T-helper 1 cell treated with Interleukin-12 subunit alpha and Interleukin-12 subunit beta and Interleukin-4 antibody, amounts not matched to agents 30 ng/mL and 1 ng/mL, for 36 hours (primary cell): ENCODE results near the gene NUTF2. TPM values are rescaled to one million over a fixed set of nuclear protein-coding genes. Genes with fewer than 3 reads are reported as not detected.

ENCODE experiments used
- intact Hi-C: fragments of 100-400 bp; cut with micrococcal nuclease; formaldehyde crosslinking; loops from one replicate; pipeline ENCODE4 v1.15.1; 2024
- total RNA-seq: library from RNA; stranded (reverse); gene quantifications from 2 replicates; pipeline ENCODE4 v1.2.3, GENCODE V29; 2022

Gene NUTF2
- total RNA-seq = 126 and 132 TPM in 2 replicates

GRCh38 chr16:67846320-67847063 lies at the start of gene NUTF2:
Gene NUTF2, plus strand, starts transcription at chr16:67846933. Its CDS starts 18,198 bp downstream, at chr16:67865131.
- intact Hi-C loops = loop anchor here (1.0 to 10.0 kb wide), 13 partner anchors 13 to 832 kb away; partner anchors contain the start of genes ACD, CTCF, GFOD2 and NFATC3

GRCh38 chr16:67800338-67800926 lies 46.3 kb upstream of the NUTF2 start:
- intact Hi-C loops = no loop called here

- intact Hi-C loops = no loop called here
Measured at GRCh38 chr16:67801241-67801640, 45.5 kb upstream of the NUTF2 start.

GRCh38 chr16:67801883-67802282 lies 44.9 kb upstream of the NUTF2 start:
- intact Hi-C loops = no loop called here

DNA sequence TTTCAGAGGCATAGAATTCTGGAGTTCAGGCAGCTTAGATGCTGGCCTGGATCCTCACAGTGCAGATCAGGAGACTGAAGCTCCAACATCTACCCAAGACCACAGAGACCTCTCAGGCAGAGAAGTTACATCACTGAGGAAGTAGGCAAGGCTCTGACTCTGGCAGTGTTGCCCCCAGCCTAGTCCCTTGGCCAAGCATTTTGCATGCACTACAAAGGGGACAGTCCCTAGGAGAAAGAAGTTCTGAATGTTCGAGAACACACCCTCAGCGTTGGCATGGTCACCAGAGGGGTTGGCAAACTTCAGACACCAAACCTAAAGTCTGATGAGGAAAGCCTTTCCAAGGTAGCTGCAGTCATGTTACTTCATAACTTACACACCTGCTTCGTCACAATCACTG lies 42.8 kb upstream of the NUTF2 start:
- intact Hi-C loops = no loop called here

DNA sequence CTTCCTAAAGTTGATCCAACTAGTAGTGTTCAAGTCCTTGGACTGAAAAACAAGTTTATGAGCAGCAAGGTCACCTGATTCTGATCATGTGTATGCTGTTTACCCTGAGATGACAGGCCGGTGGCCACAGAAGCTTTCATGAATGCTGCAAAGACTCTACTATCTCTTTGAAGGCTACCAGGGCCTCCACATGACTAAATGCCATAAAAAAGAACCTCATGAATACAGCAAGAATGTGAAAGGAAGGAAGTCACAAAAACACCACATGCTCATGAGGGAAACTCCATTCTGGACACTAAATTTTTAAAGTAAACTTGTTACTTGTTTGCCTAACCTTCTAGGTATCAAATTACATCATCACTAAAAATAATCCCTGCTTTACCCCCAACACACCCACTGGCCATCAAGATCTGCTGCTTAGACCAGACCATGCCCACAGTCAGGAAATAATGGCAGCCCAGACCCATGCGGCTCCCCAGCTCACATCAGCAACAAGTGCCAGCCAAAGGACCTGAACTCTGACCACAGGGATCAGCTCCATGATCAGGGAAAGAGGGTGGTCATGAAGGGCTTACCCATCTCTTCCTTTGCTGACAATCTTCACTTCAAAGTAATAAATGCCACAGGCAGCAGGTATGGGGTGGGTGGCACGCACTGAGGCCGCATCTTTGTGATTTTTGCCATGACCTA lies 41.7 kb upstream of the NUTF2 start:
- intact Hi-C loops = loop anchor here (5.0 kb wide), 1 partner anchor 217 kb away; the partner anchor contains the start of genes DDX28 and DUS2

DNA sequence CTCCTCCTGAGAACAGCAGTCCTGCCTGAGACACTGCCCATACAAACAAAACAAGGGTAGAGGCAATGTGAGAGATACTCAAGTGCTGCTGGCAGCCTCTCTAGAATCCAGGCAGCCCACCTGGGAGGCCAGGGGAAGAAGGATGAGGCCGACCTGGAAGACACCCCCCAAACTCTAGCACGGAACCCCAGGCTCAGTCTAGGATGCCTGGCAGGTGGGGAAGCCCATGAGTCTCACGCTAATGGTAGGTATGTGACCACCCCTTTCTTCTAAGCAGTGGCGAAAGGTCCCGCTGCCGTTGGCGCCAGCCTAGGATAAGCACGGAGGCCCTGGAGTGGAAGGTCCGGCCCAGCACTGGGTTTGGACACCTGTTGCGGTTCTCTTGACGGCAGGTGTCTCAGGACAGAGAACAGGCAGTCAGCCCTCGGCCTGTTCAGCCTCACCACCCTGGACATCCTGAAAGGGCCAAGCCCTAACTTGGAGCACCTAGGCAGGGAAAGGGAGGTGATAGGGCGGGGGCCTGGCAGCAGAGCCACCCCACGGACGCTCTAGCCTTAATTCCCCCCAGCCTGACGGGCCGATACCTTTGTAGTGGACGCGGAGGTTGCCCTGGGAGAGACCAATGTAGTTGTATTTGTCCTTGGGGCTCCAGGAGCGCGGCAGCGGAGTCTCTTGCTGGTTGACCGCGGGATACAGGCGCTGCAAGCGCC lies 40.9 kb upstream of the NUTF2 start:
- intact Hi-C loops = loop anchor here (1.0 to 5.0 kb wide), 19 partner anchors 10 to 579 kb away; partner anchors contain the start of genes ACD, ATP6V0D1, C16orf86 and CTCF

- intact Hi-C loops = loop anchor here (1.0 to 5.0 kb wide), 19 partner anchors 10 to 579 kb away; partner anchors contain the start of genes ACD, ATP6V0D1, C16orf86 and CTCF
Measured at GRCh38 chr16:67806428-67807147, 40.1 kb upstream of the NUTF2 start, which contains the start of the genes RANBP10 and TSNAXIP1. Gene RANBP10, minus strand, starts transcription at chr16:67806560. Its CDS starts 24 bp downstream, at chr16:67806536. Gene TSNAXIP1, plus strand, starts transcription at chr16:67806889. Its CDS starts 261 bp downstream, at chr16:67807150.

GRCh38 chr16:67807148-67807682 lies 39.5 kb upstream of the NUTF2 start:
- intact Hi-C loops = loop anchor here (2.0 to 5.0 kb wide), 3 partner anchors 26 to 215 kb away; partner anchors contain the start of genes DDX28, DUS2 and EDC4

GRCh38 chr16:67811899-67812298 lies 34.8 kb upstream of the NUTF2 start:
- intact Hi-C loops = no loop called here

DNA sequence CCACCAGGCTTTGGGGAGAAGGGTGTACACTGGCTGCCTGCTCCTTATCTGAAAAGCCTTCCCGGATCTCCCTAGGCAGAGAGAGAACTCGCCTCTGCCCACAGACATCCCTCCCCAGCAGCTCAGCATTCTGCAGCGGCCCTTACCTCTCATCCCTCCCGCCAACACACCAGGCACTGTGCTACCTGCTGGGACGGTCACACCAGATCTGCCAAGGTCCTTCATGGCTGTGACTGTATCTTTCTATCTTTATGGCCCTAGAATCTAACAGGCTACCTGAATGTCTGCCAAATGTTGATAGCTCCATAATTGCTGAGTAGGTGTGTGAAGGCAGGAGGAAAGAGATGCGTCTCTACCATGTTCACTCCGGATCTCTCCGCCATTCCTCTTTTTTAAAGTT lies 32.2 kb upstream of the NUTF2 start:
- intact Hi-C loops = no loop called here

DNA sequence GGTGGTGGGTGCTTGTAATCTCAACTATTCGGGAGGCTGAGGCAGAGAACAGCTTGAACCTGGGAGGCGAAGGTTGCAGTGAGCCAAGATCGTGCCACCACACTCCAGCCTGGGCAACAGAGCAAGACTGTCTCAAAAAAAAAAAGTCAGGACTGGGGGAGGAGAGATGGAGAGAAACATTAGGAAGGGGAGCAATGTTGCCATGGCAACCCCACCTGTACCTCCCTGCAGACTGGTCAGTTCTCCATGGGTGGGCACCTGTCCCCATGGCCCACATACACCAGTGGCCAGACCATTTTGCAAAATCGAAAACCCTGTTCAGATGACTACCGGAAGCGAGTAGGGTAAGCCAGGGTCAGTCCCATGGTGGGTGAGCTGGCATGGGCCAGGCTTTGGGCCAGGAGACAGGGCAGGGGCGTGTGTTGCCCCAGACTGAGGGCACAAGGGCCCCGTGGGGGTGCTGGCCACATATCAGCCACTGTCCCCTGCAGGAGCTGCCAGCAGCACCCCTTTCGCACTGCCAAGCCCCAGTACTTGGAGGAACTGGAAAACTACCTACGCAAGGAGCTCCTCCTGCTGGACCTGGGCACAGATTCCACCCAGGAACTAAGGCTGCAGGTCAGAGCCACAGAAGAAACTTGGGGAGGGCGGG lies 26.0 kb upstream of the NUTF2 start:
- intact Hi-C loops = no loop called here

GRCh38 chr16:67822511-67822910 lies 24.2 kb upstream of the NUTF2 start:
- intact Hi-C loops = no loop called here

DNA sequence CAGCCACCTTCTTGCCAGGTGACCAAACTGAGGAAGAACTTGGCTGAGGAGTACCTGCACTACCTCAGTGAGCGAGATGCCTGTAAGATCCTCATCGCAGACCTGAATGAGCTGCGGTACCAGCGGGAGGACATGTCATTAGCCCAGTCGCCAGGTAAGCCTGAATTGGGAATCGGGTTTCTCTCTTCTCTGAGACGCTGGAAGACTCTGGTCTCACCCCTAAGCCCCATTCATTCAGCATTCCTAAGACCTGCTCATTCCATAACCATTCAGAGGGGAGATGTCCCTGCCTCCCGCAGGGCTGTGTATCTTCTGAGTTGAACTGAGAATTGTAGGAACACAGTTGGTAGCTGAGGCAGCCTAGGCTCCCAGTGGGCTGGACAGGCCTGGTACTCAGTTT lies 21.6 kb upstream of the NUTF2 start:
- intact Hi-C loops = no loop called here

DNA sequence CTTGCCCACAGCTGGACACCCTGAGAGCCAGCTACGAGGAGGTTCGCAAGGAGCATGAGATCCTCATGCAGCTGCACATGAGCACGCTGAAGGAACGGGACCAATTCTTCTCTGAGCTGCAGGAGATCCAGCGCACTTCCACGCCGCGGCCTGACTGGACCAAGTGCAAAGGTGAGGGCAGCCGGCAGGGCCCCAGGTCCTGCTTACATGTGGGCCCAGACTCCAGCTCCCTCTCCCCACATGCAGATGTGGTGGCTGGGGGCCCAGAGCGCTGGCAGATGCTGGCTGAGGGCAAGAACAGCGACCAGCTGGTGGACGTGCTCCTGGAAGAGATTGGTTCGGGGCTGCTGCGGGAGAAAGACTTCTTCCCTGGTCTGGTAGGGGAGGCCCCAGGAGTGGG lies 20.8 kb upstream of the NUTF2 start:
- intact Hi-C loops = no loop called here

GRCh38 chr16:67828651-67829050 lies 18.1 kb upstream of the NUTF2 start:
- intact Hi-C loops = no loop called here

DNA sequence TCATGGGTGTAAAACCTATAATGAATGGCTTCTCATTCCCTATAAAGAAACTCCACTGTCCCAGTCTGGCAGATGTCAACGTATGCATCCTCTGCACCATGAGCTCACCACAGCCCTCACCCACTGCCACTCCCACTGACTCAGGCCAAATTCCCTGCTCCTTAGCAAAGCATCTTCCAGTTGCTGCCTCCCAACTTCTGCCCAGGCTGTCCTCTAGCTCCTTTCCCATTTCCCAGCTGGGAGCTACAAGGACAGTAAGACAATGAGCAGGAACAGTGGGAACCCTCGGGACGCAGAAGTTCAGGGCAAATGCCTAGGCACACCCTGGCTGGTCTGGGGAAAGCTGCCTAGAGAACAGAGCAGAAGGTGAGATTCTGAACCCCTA lies 13.7 kb upstream of the NUTF2 start:
- intact Hi-C loops = loop anchor here (1.0 to 5.0 kb wide), 8 partner anchors 9 to 394 kb away; partner anchors contain the start of genes NUTF2, PSKH1, RANBP10 and THAP11

DNA sequence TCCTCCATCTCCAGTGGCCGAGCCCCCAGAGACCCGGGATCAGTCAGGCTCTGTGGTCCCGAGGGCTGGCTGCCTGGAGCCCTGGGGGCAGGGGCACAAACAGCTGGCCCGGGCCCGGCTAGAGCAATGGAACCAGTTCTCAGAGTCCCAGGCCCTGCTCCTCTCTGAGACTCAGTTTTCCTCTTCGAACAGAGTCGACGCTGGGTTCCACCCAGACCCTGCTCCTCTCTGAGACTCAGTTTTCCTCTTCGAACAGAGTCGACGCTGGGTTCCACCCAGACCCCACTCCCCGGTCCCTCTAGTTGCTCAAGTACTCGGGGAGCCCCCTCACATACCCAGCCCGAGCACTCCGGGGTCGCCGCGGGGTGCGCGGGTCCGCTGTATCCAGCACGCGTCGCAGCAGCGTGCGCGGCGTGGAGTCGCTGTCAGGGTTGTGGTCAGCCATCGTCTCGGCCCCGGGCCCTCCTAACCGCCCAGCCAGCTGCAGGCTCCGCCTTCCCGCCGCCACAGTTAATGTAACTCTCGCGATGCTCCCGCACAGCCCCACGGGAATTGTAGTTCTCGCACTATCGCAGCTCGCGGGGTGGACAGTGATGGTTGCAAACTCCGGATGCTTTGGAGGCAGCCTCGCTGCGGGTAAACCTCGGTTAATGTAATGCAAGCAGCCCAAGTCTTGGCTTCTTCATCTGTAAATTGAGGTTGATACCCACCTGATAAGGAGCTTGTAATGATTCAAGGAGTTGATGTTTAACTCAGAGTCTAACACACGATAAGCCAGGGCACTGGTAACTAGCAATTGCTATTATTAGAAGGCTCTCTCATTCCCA lies 13.1 kb upstream of the NUTF2 start:
- intact Hi-C loops = loop anchor here (1.0 to 5.0 kb wide), 8 partner anchors 9 to 394 kb away; partner anchors contain the start of genes NUTF2, PSKH1, RANBP10 and THAP11
